ENCODE results near the gene MAD2L1BP. TPM values are rescaled to one million over a fixed set of nuclear protein-coding genes. Genes with fewer than 3 reads are reported as not detected.

MAD2L1BP gene
- total and polyA plus RNA-seq, 2 of the 13 experiments (the other 11 are each of a cell fraction or from before 2014, with no cell fraction given): 54.2 to 55.5 TPM

GRCh38 chr6:43687437-43688347, 52.1 kb downstream of the MAD2L1BP start, which contains the start of gene MRPS18A (continued):
- TF ChIP-seq MZF1 (CRISPR knock-in tag; IDR thresholded peaks at IDR 0.05; ENCODE audit: borderline replicate concordance): no peak
- peak; percentile 95 for TF ChIP-seq ELF3 (CRISPR knock-in tag; IDR thresholded peaks at IDR 0.05)
- no peak for TF ChIP-seq PTBP1 (IDR thresholded peaks at IDR 0.05; ENCODE audit: low read depth, low read length, poor library complexity, severe bottlenecking)
- no peak for TF ChIP-seq ARNT (IDR thresholded peaks at IDR 0.05)
- TF ChIP-seq, protein P1, sequence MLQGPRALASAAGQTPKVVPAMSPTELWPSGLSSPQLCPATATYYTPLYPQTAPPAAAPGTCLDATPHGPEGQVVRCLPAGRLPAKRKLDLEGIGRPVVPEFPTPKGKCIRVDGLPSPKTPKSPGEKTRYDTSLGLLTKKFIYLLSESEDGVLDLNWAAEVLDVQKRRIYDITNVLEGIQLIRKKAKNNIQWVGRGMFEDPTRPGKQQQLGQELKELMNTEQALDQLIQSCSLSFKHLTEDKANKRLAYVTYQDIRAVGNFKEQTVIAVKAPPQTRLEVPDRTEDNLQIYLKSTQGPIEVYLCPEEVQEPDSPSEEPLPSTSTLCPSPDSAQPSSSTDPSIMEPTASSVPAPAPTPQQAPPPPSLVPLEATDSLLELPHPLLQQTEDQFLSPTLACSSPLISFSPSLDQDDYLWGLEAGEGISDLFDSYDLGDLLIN (CRISPR knock-in tag; IDR thresholded peaks at IDR 0.05; ENCODE audit: borderline replicate concordance): no peak
- TF ChIP-seq, protein P2, sequence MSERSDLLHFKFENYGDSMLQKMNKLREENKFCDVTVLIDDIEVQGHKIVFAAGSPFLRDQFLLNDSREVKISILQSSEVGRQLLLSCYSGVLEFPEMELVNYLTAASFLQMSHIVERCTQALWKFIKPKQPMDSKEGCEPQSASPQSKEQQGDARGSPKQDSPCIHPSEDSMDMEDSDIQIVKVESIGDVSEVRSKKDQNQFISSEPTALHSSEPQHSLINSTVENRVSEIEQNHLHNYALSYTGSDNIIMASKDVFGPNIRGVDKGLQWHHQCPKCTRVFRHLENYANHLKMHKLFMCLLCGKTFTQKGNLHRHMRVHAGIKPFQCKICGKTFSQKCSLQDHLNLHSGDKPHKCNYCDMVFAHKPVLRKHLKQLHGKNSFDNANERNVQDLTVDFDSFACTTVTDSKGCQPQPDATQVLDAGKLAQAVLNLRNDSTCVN (CRISPR knock-in tag; IDR thresholded peaks at IDR 0.05; ENCODE audit: borderline replicate concordance): peak; percentile 77; the same call in 1 of the 2 replicates
- no peak for TF ChIP-seq NR2F2 (IDR thresholded peaks at IDR 0.05; ENCODE audit: borderline replicate concordance, low read depth)
- TF ChIP-seq NFYC (CRISPR knock-in tag; IDR thresholded peaks at IDR 0.05): peak; percentile 66
- TF ChIP-seq RBAK (CRISPR knock-in tag; IDR thresholded peaks at IDR 0.05): no peak
- TF ChIP-seq, protein P3, sequence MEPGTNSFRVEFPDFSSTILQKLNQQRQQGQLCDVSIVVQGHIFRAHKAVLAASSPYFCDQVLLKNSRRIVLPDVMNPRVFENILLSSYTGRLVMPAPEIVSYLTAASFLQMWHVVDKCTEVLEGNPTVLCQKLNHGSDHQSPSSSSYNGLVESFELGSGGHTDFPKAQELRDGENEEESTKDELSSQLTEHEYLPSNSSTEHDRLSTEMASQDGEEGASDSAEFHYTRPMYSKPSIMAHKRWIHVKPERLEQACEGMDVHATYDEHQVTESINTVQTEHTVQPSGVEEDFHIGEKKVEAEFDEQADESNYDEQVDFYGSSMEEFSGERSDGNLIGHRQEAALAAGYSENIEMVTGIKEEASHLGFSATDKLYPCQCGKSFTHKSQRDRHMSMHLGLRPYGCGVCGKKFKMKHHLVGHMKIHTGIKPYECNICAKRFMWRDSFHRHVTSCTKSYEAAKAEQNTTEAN (CRISPR knock-in tag; conservative IDR thresholded peaks at IDR 0.05): no peak
- TF ChIP-seq ZNF607 (CRISPR knock-in tag; IDR thresholded peaks at IDR 0.05; ENCODE audit: borderline replicate concordance): peak; percentile 63; the same call in 1 of the 2 replicates
- no peak for TF ChIP-seq ZNF121 (CRISPR knock-in tag; IDR thresholded peaks at IDR 0.05)
- TF ChIP-seq, protein P4, sequence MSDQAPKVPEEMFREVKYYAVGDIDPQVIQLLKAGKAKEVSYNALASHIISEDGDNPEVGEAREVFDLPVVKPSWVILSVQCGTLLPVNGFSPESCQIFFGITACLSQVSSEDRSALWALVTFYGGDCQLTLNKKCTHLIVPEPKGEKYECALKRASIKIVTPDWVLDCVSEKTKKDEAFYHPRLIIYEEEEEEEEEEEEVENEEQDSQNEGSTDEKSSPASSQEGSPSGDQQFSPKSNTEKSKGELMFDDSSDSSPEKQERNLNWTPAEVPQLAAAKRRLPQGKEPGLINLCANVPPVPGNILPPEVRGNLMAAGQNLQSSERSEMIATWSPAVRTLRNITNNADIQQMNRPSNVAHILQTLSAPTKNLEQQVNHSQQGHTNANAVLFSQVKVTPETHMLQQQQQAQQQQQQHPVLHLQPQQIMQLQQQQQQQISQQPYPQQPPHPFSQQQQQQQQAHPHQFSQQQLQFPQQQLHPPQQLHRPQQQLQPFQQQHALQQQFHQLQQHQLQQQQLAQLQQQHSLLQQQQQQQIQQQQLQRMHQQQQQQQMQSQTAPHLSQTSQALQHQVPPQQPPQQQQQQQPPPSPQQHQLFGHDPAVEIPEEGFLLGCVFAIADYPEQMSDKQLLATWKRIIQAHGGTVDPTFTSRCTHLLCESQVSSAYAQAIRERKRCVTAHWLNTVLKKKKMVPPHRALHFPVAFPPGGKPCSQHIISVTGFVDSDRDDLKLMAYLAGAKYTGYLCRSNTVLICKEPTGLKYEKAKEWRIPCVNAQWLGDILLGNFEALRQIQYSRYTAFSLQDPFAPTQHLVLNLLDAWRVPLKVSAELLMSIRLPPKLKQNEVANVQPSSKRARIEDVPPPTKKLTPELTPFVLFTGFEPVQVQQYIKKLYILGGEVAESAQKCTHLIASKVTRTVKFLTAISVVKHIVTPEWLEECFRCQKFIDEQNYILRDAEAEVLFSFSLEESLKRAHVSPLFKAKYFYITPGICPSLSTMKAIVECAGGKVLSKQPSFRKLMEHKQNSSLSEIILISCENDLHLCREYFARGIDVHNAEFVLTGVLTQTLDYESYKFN (CRISPR knock-in tag; conservative IDR thresholded peaks at IDR 0.05): peak; percentile 44; the same call in 1 of the 2 replicates
- TF ChIP-seq ZNF570 (CRISPR knock-in tag; IDR thresholded peaks at IDR 0.05; ENCODE audit: borderline replicate concordance): no peak
- no peak for TF ChIP-seq ZNF432 (CRISPR knock-in tag; IDR thresholded peaks at IDR 0.05; ENCODE audit: borderline replicate concordance)
- 0 out of 2 replicates have a peak, but pooled peaks have one; percentile 63 for TF ChIP-seq TRIM24 (CRISPR knock-in tag; IDR thresholded peaks at IDR 0.05)
- peak; percentile 53; the same call in 1 of the 2 replicates for TF ChIP-seq ZNF337 (CRISPR knock-in tag; IDR thresholded peaks at IDR 0.05; ENCODE audit: borderline replicate concordance, low read depth)
- TF ChIP-seq RXRB (CRISPR knock-in tag; IDR thresholded peaks at IDR 0.05; ENCODE audit: borderline replicate concordance): peak; percentile 64
- no peak for TF ChIP-seq ZNF670 (CRISPR knock-in tag; IDR thresholded peaks at IDR 0.05; ENCODE audit: borderline replicate concordance)
- no peak for TF ChIP-seq RARG (CRISPR knock-in tag; IDR thresholded peaks at IDR 0.05; ENCODE audit: low read depth)
- TF ChIP-seq ZNF562 (CRISPR knock-in tag; IDR thresholded peaks at IDR 0.05; ENCODE audit: borderline replicate concordance): no peak
